Activated CD4-positive, alpha-beta T cell treated with anti-CD3 and anti-CD28 coated beads, Interleukin-2, amount 50 U/mL, for 16 hours (primary cell): ENCODE measurements around the gene ZIM2.
A peak's percentile ranks its signal among the peaks of the same experiment; 100 is the strongest.
"Not testable (repeated sequence)": the region's sequence is repeated elsewhere in the genome, so short reads cannot be mapped to it uniquely, and the experiment has no call there.

Experiments
- DNase-seq: peaks from one replicate; pipeline ENCODE4 v3.0.0-alpha.2; 2020

The ZIM2 gene

GRCh38 chr19:56840451-56841192 lies at the start of gene ZIM2, which contains the start of gene PEG3:
Gene ZIM2, minus strand, starts transcription at chr19:56840726. Its CDS starts 16,449 bp downstream, at chr19:56824277.
Gene PEG3, minus strand, starts transcription at chr19:56840726. Its CDS starts 16,071 bp downstream, at chr19:56824655.
- no peak for DNase-seq

GRCh38 chr19:56885173-56885985 lies 44.9 kb upstream of the ZIM2 start:
- no peak for DNase-seq

GRCh38 chr19:56884441-56884840 lies 43.9 kb upstream of the ZIM2 start:
- no peak for DNase-seq

GRCh38 chr19:56880592-56881190 lies 40.2 kb upstream of the ZIM2 start:
- no peak for DNase-seq

- DNase-seq = no peak
These were observed 36.7 kb upstream of the ZIM2 start for GRCh38 chr19:56877069-56877715.

- DNase-seq = no peak
These were observed 35.2 kb upstream of the ZIM2 start for GRCh38 chr19:56875717-56876116.

- no peak for DNase-seq
These were observed 34.0 kb upstream of the ZIM2 start for GRCh38 chr19:56874530-56874929.

GRCh38 chr19:56873493-56873892 lies 33.0 kb upstream of the ZIM2 start:
- DNase-seq = no peak

- DNase-seq = no peak
These were observed 29.4 kb upstream of the ZIM2 start for GRCh38 chr19:56869886-56870285.

- no peak for DNase-seq
These were observed 27.9 kb upstream of the ZIM2 start for GRCh38 chr19:56868446-56868845.

GRCh38 chr19:56866538-56866937 lies 26.0 kb upstream of the ZIM2 start:
- DNase-seq = no peak

- no peak for DNase-seq
These were observed 24.1 kb upstream of the ZIM2 start for GRCh38 chr19:56864443-56865125.

- no peak for DNase-seq
These were observed 22.2 kb upstream of the ZIM2 start for GRCh38 chr19:56862741-56863140.

GRCh38 chr19:56860409-56860808 lies 19.9 kb upstream of the ZIM2 start:
- not testable (repeated sequence) for DNase-seq

- no peak for DNase-seq
These were observed 17.5 kb upstream of the ZIM2 start for GRCh38 chr19:56858026-56858425.

GRCh38 chr19:56856822-56857221 lies 16.3 kb upstream of the ZIM2 start:
- no peak for DNase-seq

- DNase-seq = not testable (repeated sequence)
These were observed 11.8 kb upstream of the ZIM2 start for GRCh38 chr19:56852361-56852760.

GRCh38 chr19:56848166-56848565 lies 7.6 kb upstream of the ZIM2 start:
- no peak for DNase-seq

GRCh38 chr19:56842412-56842811 lies 1.9 kb upstream of the ZIM2 start:
- DNase-seq = no peak

GRCh38 chr19:56841193-56841543 lies 642 bp upstream of the ZIM2 start:
- DNase-seq = no peak

- peak; percentile 2 for DNase-seq
These were observed 675 bp downstream of the ZIM2 start for GRCh38 chr19:56839652-56840450.
